SK-N-MC (cell line): Measurements from ENCODE around the gene PRSS50.

Experiments
- EZH2 ChIP-seq: fragments of 200-600 bp; sonication (generic); IDR thresholded peaks from one replicate; pipeline ENCODE4 v1.6.1; 2017; ENCODE audit warnings: antibody characterized with exemption
- FOXP2 ChIP-seq: optimal IDR thresholded peaks from 2 replicates; pipeline ENCODE3; 2011; ENCODE audit warnings: mild to moderate bottlenecking, moderate library complexity; ENCODE audit not compliant: insufficient read depth; ENCODE audit errors: extremely low read length, control extremely low read depth
- POLR2AphosphoS5 ChIP-seq: IDR thresholded peaks from 2 replicates; pipeline ENCODE4 v1.6.1; 2012; ENCODE audit warnings: mild to moderate bottlenecking, low read depth, low read length, borderline replicate concordance

DNA sequence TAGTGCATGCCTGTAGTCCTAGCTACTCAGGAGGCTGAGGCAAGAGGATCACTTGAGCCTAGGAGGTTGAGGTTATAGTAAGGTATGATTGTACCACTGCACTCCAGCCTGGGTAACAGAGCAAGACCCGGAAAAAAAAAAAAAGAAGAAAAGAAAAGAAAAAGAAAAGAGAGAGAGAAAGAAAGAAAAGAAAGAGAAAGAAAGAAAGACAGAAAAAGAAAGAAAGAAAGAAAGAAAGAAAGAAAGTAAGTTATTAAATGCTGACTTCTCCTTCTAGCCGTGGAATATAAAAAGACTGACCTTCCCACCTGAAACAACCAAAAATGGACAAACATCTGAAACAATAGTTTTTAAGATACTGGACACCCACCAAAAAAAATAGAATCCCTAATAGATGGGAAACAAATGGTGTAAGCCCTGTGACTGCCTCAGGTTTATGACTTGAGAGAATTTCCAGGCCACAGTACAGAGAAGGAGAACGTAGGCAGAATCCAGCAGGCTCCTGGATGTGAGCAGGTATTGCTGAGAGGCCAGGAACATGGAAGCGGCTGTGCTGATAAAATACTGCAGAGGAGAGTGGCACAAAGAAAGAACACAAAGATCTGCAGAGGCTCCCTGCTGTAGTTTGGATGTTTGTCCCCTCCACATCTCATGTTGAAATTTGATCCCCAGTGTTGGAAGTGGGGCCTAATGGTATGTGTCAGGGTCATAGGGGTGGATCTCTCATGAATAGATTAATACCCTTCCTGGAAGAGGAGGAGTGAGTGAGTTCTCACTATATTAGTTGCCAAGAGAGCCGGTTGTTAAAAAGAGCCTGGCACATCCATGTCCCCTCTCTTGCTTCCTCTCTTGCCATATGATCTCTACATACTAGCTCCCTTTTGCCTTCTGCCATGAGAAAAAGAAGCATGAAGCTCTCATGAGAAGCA is 41.8 kb upstream of the PRSS50 start:
- no peak for TF ChIP-seq POLR2AphosphoS5
- no peak for TF ChIP-seq EZH2
- no peak for TF ChIP-seq FOXP2
